Astrocyte (in vitro differentiated cells and primary cell): ENCODE measurements around the gene RGSL1.

Source experiments
- EZH2 ChIP-seq: IDR thresholded peaks from 2 replicates; pipeline ENCODE4 v1.6.1; 2012; ENCODE audit warnings: mild to moderate bottlenecking, low read length, inconsistent platforms; ENCODE audit not compliant: insufficient read depth
- TF ChIP-seq, protein P1 (sequence below): IDR thresholded peaks from 2 replicates; pipeline ENCODE4 v1.5.1; 2011; ENCODE audit warnings: low read depth, mild to moderate bottlenecking, inconsistent platforms, low read length, moderate library complexity; ENCODE audit not compliant: insufficient read depth

DNA sequence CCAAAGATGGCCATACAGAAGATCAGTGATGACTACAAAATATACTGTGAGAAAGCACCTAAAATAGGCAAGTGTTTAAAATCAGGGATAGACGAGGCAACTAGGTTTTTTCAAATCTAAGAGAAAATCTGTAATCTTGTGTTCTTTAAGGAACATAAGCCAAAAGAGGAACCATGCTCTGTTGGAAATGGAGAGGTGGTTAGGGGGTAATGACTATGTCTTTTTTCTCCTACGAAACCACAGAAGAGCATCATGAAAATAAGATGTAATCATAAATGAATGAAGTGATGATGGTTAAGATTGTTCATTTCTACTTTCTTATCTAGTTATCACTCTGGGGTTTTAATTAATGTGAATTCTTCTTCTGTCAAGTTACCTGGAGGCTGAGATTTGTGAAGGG is 43.1 kb downstream of the RGSL1 start:
- TF ChIP-seq EZH2: no peak
- TF ChIP-seq, protein P1, sequence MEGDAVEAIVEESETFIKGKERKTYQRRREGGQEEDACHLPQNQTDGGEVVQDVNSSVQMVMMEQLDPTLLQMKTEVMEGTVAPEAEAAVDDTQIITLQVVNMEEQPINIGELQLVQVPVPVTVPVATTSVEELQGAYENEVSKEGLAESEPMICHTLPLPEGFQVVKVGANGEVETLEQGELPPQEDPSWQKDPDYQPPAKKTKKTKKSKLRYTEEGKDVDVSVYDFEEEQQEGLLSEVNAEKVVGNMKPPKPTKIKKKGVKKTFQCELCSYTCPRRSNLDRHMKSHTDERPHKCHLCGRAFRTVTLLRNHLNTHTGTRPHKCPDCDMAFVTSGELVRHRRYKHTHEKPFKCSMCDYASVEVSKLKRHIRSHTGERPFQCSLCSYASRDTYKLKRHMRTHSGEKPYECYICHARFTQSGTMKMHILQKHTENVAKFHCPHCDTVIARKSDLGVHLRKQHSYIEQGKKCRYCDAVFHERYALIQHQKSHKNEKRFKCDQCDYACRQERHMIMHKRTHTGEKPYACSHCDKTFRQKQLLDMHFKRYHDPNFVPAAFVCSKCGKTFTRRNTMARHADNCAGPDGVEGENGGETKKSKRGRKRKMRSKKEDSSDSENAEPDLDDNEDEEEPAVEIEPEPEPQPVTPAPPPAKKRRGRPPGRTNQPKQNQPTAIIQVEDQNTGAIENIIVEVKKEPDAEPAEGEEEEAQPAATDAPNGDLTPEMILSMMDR: no peak
